Measurements from ENCODE around the gene SNX25.

- TF ChIP-seq CTCF (IDR thresholded peaks at IDR 0.05; ENCODE audit: low read length) = no peak
- TF ChIP-seq EZH2 (IDR thresholded peaks at IDR 0.05; ENCODE audit: borderline replicate concordance, low read length) = no peak
These were observed 108.5 kb downstream of the SNX25 start for GRCh38 chr4:185317880-185318279.
